GM23338 (cell line): Measurements from ENCODE around the gene AEBP2. TPM values are rescaled to one million over a fixed set of nuclear protein-coding genes. Genes with fewer than 3 reads are reported as not detected.

Source experiments
- ATAC-seq: fragments of 200-7000 bp; cut with Tn5 transposase; 3 replicates; pipeline ENCODE4 v1.9.1; 2020
- DNase-seq: peaks from one replicate; pipeline ENCODE4 v3.0.0-alpha.2; 2015; ENCODE audit warnings: low spot score
- H2AFZ ChIP-seq: fragments of 200-600 bp; sonication (generic); 2 replicates; pipeline ENCODE4 v1.8.0; 2016; ENCODE audit warnings: antibody characterized with exemption, mild to moderate bottlenecking, moderate library complexity
- H3F3A ChIP-seq: fragments of 200-600 bp; sonication (generic); replicated peaks from 2 replicates; pipeline ENCODE4 v1.8.0; 2017; ENCODE audit warnings: antibody characterized with exemption, mixed run types, low read depth
- H3K27ac ChIP-seq: fragments of 200-600 bp; sonication (generic); 2 replicates; pipeline ENCODE4 v1.6.1; 2016; ENCODE audit warnings: low read depth
- H3K27me3 ChIP-seq: fragments of 200-600 bp; sonication (generic); 2 replicates; pipeline ENCODE4 v1.8.0; 2016; ENCODE audit warnings: mild to moderate bottlenecking, mixed run types, moderate library complexity; ENCODE audit not compliant: insufficient read depth
- H3K36me3 ChIP-seq: fragments of 200-600 bp; sonication (generic); 2 replicates; pipeline ENCODE4 v1.8.0; 2016; ENCODE audit warnings: mild to moderate bottlenecking; ENCODE audit not compliant: insufficient read depth
- H3K4me1 ChIP-seq: fragments of 200-600 bp; sonication (generic); 2 replicates; pipeline ENCODE4 v1.8.0; 2016; ENCODE audit warnings: mild to moderate bottlenecking, moderate library complexity; ENCODE audit not compliant: insufficient read depth
- H3K4me2 ChIP-seq: fragments of 200-600 bp; sonication (generic); 2 replicates; pipeline ENCODE4 v1.7.1; 2017; ENCODE audit warnings: mixed run types
- H3K4me3 ChIP-seq: fragments of 200-600 bp; sonication (generic); 2 replicates; pipeline ENCODE4 v1.6.1; 2016; ENCODE audit warnings: mixed run types
- H3K79me2 ChIP-seq: fragments of 200-600 bp; sonication (generic); replicated peaks from 2 replicates; pipeline ENCODE4 v1.8.0; 2017; ENCODE audit warnings: mild to moderate bottlenecking; ENCODE audit not compliant: insufficient read depth
- H3K9me2 ChIP-seq: fragments of 200-600 bp; sonication (generic); 2 replicates; pipeline ENCODE4 v1.8.0; 2017; ENCODE audit not compliant: insufficient read depth
- H4K20me1 ChIP-seq: fragments of 200-600 bp; sonication (generic); replicated peaks from 2 replicates; pipeline ENCODE4 v1.8.0; 2017; ENCODE audit warnings: mild to moderate bottlenecking; ENCODE audit not compliant: insufficient read depth
- H3K27ac Mint-ChIP-seq: 2 replicates; pipeline ENCODE4 v1.8.0; 2020; ENCODE audit warnings: inconsistent platforms, mild to moderate bottlenecking, moderate library complexity, mixed read lengths
- H3K27me3 Mint-ChIP-seq: 3 replicates; pipeline ENCODE4 v1.8.0; 2022; ENCODE audit warnings: low read depth, mild to moderate bottlenecking, moderate library complexity, mixed read lengths, inconsistent platforms; ENCODE audit not compliant: insufficient read depth, poor library complexity
- H3K36me3 Mint-ChIP-seq: 3 replicates; pipeline ENCODE4 v1.8.0; 2021; ENCODE audit warnings: low read depth, mild to moderate bottlenecking, inconsistent platforms, moderate library complexity, mixed read lengths
- H3K4me1 Mint-ChIP-seq: 3 replicates; pipeline ENCODE4 v1.8.0; 2020; ENCODE audit warnings: mild to moderate bottlenecking, inconsistent platforms, mixed read lengths
- H3K4me3 Mint-ChIP-seq: 3 replicates; pipeline ENCODE4 v1.8.0; 2021; ENCODE audit warnings: moderate library complexity, mild to moderate bottlenecking, inconsistent platforms, mixed read lengths
- H3K9me3 Mint-ChIP-seq: 3 replicates; pipeline ENCODE4 v1.8.0; 2020; ENCODE audit warnings: moderate library complexity, mild to moderate bottlenecking, inconsistent platforms, mixed read lengths
- CREB1 ChIP-seq: fragments of 250-450 bp; sonication (Bioruptor Pico); IDR thresholded peaks from 2 replicates; pipeline ENCODE4 v1.5.0; 2020; ENCODE audit warnings: low read depth, mild to moderate bottlenecking, moderate library complexity
- ETS1 ChIP-seq: IDR thresholded peaks from 2 replicates; pipeline ENCODE4 v1.6.1; 2016; ENCODE audit warnings: antibody characterized with exemption
- EZH2 ChIP-seq: fragments of 200-600 bp; sonication (generic); IDR thresholded peaks from one replicate; pipeline ENCODE4 v1.8.0; 2017; ENCODE audit warnings: antibody characterized with exemption, mild to moderate bottlenecking, low read depth; ENCODE audit not compliant: unreplicated experiment
- EZH2phosphoT487 ChIP-seq: fragments of 200-600 bp; sonication (generic); IDR thresholded peaks from one replicate; pipeline ENCODE4 v1.8.1; 2018; ENCODE audit warnings: antibody characterized with exemption; ENCODE audit not compliant: unreplicated experiment
- JUNB ChIP-seq: IDR thresholded peaks from one replicate; pipeline ENCODE4 v1.6.1; 2016; ENCODE audit warnings: antibody characterized with exemption; ENCODE audit not compliant: unreplicated experiment
- NANOG ChIP-seq: IDR thresholded peaks from 2 replicates; pipeline ENCODE4 v1.6.1; 2016; ENCODE audit warnings: antibody characterized with exemption, borderline replicate concordance
- POLR2AphosphoS5 ChIP-seq: IDR thresholded peaks from 2 replicates; pipeline ENCODE4 v1.6.1; 2016; ENCODE audit warnings: antibody characterized with exemption, low read depth
- REST ChIP-seq: IDR thresholded peaks from one replicate; pipeline ENCODE4 v1.6.1; 2018; ENCODE audit warnings: antibody characterized with exemption; ENCODE audit not compliant: unreplicated experiment
- STAT1 ChIP-seq: IDR thresholded peaks from one replicate; pipeline ENCODE4 v1.6.1; 2016; ENCODE audit warnings: antibody characterized with exemption; ENCODE audit not compliant: unreplicated experiment
- ZNF114 ChIP-seq: fragments of 250-450 bp; sonication (Bioruptor Pico); IDR thresholded peaks from 2 replicates; pipeline ENCODE4 v1.5.0; 2020; ENCODE audit warnings: mild to moderate bottlenecking, moderate library complexity
- ZNF331 ChIP-seq: fragments of 250-450 bp; sonication (Bioruptor Pico); IDR thresholded peaks from 2 replicates; pipeline ENCODE4 v1.5.0; 2020; ENCODE audit warnings: low read depth, mild to moderate bottlenecking, moderate library complexity
- polyA plus RNA-seq: library from polyadenylated mRNA; unstranded; fragments of >200 nt; fragmentation: Nextera tagmentation; extraction: Ambion mirVana; gene quantifications from 2 replicates; pipeline ENCODE4 v1.2.1, GENCODE V29; 2016
- total RNA-seq: library from RNA; depleted of rRNA; stranded (reverse); fragments of >200 nt; shearing (Covaris generic); gene quantifications from 2 replicates; pipeline ENCODE4 v1.2.3, GENCODE V29; 2014
- TF ChIP-seq, protein P1 (sequence below), 2 experiments: fragments of 200-600 bp in 1 of 2; sonication (generic) in 1 of 2; conservative IDR thresholded peaks; 2 replicates each; pipeline versions ENCODE4 v1.5.1 to v1.6.1; 2016 to 2017; ENCODE audit warnings: antibody characterized with exemption in 2 of 2, low read depth in 2 of 2, mild to moderate bottlenecking in 2 of 2, moderate library complexity in 1 of 2
- TF ChIP-seq, protein P2 (sequence below): fragments of 250-450 bp; sonication (Bioruptor Pico); IDR thresholded peaks from 2 replicates; pipeline ENCODE4 v1.5.0; 2020; ENCODE audit warnings: mild to moderate bottlenecking, moderate library complexity

The AEBP2 gene
- total and polyA plus RNA-seq, 2 experiments from 2014 or later, result 39.3 to 48.1 TPM

DNA sequence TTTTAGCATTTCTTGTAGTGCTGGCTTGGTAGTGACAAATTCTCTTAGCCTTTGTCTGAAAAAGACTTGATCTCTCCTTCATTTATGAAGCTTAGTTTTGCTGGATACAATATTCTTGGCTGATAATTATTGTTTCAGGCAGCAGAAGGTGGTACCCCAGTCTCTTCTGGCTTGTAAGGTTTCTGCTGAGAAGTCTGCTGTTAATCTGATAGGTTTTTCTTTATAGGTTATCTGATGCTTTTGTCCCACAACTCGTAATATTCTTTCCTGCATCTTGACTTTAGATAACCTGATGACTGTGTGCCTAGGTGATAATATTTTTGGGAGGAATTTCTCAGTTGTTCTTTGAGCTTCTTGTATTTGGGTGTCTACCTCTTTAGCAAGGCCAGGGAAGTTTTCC is 41.2 kb downstream of the AEBP2 start:
- H3K4me3 Mint-ChIP-seq, result no peak overlapping the region
- peaks cover 86% of the 10 kb centered on the region for H4K20me1 ChIP-seq

More for the DNA sequence above, 41.2 kb downstream of the AEBP2 start:
- Mint-ChIP-seq H3K9me3 (no peaks in the 10 kb centered on the region; the same call in 2 of the 3 replicates), H3K4me1 (peaks cover 44% of the 10 kb centered on the region), H3K27me3 (peaks cover 7% of the 10 kb centered on the region), H3K27ac (no peak overlapping the region), H3K36me3 (peaks cover 75% of the 10 kb centered on the region)
- ATAC-seq, result no peak
- Histone ChIP-seq H3K4me2 (no peak overlapping the region), H3K4me3 (no peak overlapping the region), H2AFZ (no peak overlapping the region), H3F3A (peaks cover 10% of the 10 kb centered on the region), H3K79me2 (peaks cover 100% of the 10 kb centered on the region), H3K27ac (peak overlapping the region; percentile 86; the same call in 1 of the 2 replicates), H3K4me1 (peaks cover 31% of the 10 kb centered on the region), H3K36me3 (peaks cover 6% of the 10 kb centered on the region; the same call in 1 of the 2 replicates), H3K9me2 (no peaks in the 10 kb centered on the region), H3K27me3 (no peaks in the 10 kb centered on the region)
- no peak for DNase-seq
- TF ChIP-seq, protein P1, sequence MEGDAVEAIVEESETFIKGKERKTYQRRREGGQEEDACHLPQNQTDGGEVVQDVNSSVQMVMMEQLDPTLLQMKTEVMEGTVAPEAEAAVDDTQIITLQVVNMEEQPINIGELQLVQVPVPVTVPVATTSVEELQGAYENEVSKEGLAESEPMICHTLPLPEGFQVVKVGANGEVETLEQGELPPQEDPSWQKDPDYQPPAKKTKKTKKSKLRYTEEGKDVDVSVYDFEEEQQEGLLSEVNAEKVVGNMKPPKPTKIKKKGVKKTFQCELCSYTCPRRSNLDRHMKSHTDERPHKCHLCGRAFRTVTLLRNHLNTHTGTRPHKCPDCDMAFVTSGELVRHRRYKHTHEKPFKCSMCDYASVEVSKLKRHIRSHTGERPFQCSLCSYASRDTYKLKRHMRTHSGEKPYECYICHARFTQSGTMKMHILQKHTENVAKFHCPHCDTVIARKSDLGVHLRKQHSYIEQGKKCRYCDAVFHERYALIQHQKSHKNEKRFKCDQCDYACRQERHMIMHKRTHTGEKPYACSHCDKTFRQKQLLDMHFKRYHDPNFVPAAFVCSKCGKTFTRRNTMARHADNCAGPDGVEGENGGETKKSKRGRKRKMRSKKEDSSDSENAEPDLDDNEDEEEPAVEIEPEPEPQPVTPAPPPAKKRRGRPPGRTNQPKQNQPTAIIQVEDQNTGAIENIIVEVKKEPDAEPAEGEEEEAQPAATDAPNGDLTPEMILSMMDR (conservative IDR thresholded peaks at IDR 0.05; ENCODE audit: low read depth in 2 of 2), result no peak
- no peak for TF ChIP-seq CREB1 (CRISPR knock-in tag)
- no peak for TF ChIP-seq ZNF114 (CRISPR knock-in tag)
- TF ChIP-seq, protein P2, sequence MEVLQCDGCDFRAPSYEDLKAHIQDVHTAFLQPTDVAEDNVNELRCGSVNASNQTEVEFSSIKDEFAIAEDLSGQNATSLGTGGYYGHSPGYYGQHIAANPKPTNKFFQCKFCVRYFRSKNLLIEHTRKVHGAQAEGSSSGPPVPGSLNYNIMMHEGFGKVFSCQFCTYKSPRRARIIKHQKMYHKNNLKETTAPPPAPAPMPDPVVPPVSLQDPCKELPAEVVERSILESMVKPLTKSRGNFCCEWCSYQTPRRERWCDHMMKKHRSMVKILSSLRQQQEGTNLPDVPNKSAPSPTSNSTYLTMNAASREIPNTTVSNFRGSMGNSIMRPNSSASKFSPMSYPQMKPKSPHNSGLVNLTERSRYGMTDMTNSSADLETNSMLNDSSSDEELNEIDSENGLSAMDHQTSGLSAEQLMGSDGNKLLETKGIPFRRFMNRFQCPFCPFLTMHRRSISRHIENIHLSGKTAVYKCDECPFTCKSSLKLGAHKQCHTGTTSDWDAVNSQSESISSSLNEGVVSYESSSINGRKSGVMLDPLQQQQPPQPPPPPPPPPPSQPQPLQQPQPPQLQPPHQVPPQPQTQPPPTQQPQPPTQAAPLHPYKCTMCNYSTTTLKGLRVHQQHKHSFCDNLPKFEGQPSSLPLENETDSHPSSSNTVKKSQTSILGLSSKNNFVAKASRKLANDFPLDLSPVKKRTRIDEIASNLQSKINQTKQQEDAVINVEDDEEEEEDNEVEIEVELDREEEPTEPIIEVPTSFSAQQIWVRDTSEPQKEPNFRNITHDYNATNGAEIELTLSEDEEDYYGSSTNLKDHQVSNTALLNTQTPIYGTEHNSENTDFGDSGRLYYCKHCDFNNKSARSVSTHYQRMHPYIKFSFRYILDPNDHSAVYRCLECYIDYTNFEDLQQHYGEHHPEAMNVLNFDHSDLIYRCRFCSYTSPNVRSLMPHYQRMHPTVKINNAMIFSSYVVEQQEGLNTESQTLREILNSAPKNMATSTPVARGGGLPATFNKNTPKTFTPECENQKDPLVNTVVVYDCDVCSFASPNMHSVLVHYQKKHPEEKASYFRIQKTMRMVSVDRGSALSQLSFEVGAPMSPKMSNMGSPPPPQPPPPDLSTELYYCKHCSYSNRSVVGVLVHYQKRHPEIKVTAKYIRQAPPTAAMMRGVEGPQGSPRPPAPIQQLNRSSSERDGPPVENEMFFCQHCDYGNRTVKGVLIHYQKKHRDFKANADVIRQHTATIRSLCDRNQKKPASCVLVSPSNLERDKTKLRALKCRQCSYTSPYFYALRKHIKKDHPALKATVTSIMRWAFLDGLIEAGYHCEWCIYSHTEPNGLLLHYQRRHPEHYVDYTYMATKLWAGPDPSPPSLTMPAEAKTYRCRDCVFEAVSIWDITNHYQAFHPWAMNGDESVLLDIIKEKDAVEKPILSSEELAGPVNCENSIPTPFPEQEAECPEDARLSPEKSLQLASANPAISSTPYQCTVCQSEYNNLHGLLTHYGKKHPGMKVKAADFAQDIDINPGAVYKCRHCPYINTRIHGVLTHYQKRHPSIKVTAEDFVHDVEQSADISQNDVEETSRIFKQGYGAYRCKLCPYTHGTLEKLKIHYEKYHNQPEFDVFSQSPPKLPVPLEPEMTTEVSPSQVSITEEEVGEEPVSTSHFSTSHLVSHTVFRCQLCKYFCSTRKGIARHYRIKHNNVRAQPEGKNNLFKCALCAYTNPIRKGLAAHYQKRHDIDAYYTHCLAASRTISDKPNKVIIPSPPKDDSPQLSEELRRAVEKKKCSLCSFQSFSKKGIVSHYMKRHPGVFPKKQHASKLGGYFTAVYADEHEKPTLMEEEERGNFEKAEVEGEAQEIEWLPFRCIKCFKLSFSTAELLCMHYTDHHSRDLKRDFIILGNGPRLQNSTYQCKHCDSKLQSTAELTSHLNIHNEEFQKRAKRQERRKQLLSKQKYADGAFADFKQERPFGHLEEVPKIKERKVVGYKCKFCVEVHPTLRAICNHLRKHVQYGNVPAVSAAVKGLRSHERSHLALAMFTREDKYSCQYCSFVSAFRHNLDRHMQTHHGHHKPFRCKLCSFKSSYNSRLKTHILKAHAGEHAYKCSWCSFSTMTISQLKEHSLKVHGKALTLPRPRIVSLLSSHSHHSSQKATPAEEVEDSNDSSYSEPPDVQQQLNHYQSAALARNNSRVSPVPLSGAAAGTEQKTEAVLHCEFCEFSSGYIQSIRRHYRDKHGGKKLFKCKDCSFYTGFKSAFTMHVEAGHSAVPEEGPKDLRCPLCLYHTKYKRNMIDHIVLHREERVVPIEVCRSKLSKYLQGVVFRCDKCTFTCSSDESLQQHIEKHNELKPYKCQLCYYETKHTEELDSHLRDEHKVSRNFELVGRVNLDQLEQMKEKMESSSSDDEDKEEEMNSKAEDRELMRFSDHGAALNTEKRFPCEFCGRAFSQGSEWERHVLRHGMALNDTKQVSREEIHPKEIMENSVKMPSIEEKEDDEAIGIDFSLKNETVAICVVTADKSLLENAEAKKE, result no peak
- no peak for TF ChIP-seq NANOG
- TF ChIP-seq EZH2, result no peak
- no peak for TF ChIP-seq JUNB
- TF ChIP-seq STAT1, result no peak
- TF ChIP-seq ETS1, result no peak
- no peak for TF ChIP-seq ZNF331 (CRISPR knock-in tag)
- no peak for TF ChIP-seq POLR2AphosphoS5
- no peak for TF ChIP-seq EZH2phosphoT487
- TF ChIP-seq REST, result no peak
